ENCODE results near the gene ST3GAL5. TPM values are rescaled to one million over a fixed set of nuclear protein-coding genes. Genes with fewer than 3 reads are reported as not detected.

Gene ST3GAL5
- total and polyA plus RNA-seq, 8 donors, result 58.4 to 108 (median 93.9) TPM

- H3K4me1 ChIP-seq, result peaks cover 13 to 42% of the 10 kb centered on the region in 2 donors
- no peak overlapping the region for H3K27ac ChIP-seq
- ATAC-seq, result peak; percentile 12
Measured at GRCh38 chr2:85790499-85791188, 98.1 kb downstream of the ST3GAL5 start.

GRCh38 chr2:85790032-85790431, 98.8 kb downstream of the ST3GAL5 start:
- Histone ChIP-seq H3K36me3 (peaks cover 0 to 19% of the 10 kb centered on the region in 2 donors), H3K27ac (no peak overlapping the region), H3K27me3 (no peaks in the 10 kb centered on the region), H3K4me1 (peaks cover 18 to 42% of the 10 kb centered on the region in 2 donors), H3K4me3 (no peak overlapping the region), H3K9me3 (no peaks in the 10 kb centered on the region)
- intact Hi-C loops (cut with DNase I), result no loop called here
- TF ChIP-seq, protein P1, sequence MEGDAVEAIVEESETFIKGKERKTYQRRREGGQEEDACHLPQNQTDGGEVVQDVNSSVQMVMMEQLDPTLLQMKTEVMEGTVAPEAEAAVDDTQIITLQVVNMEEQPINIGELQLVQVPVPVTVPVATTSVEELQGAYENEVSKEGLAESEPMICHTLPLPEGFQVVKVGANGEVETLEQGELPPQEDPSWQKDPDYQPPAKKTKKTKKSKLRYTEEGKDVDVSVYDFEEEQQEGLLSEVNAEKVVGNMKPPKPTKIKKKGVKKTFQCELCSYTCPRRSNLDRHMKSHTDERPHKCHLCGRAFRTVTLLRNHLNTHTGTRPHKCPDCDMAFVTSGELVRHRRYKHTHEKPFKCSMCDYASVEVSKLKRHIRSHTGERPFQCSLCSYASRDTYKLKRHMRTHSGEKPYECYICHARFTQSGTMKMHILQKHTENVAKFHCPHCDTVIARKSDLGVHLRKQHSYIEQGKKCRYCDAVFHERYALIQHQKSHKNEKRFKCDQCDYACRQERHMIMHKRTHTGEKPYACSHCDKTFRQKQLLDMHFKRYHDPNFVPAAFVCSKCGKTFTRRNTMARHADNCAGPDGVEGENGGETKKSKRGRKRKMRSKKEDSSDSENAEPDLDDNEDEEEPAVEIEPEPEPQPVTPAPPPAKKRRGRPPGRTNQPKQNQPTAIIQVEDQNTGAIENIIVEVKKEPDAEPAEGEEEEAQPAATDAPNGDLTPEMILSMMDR (IDR thresholded peaks at IDR 0.05), result no peak
- ATAC-seq (no peak), DNase-seq (peak in 1 of 4 donors; percentile 16)

More at GRCh38 chr2:85790499-85791188, 98.1 kb downstream of the ST3GAL5 start:
- intact Hi-C loops (cut with DNase I), result no loop called here
- peaks cover 0 to 19% of the 10 kb centered on the region in 2 donors for H3K36me3 ChIP-seq
- DNase-seq, result peak in 2 of 4 donors; percentile 31 to 75
- no peaks in the 10 kb centered on the region for H3K9me3 ChIP-seq
- TF ChIP-seq, protein P1 (IDR thresholded peaks at IDR 0.05), result no peak
- H3K27me3 ChIP-seq, result no peaks in the 10 kb centered on the region
- H3K4me3 ChIP-seq, result no peak overlapping the region

DNA sequence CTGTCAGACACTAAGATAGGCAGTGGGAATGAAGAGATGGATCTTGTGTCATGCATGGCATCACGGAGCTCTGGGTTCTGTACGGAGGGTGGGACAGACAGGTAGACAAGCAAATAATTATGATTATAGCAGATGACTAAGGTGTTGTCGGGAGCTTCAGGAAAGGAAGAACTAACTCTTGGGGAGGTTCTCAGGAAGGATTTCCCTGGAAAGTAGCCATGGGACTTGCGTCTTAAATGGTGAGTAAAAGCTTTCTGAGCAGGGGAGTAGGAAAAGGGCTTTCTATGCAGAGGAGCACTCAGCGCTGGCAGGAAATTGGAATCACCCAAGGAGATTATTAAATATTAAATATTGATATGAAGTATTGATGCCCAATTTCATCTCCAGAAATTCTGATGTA, 99.5 kb downstream of the ST3GAL5 start:
- TF ChIP-seq, protein P1 (IDR thresholded peaks at IDR 0.05), result no peak
- Histone ChIP-seq H3K9me3 (no peaks in the 10 kb centered on the region), H3K27me3 (no peaks in the 10 kb centered on the region), H3K36me3 (peaks cover 0 to 19% of the 10 kb centered on the region in 2 donors), H3K27ac (no peak overlapping the region), H3K4me3 (no peak overlapping the region), H3K4me1 (peaks cover 18 to 43% of the 10 kb centered on the region in 2 donors)
- intact Hi-C loops (cut with DNase I), result no loop called here
- DNase-seq, result no peak
- no peak for ATAC-seq

GRCh38 chr2:85788603-85789002, 100.2 kb downstream of the ST3GAL5 start:
- ATAC-seq, result no peak
- TF ChIP-seq, protein P1 (IDR thresholded peaks at IDR 0.05), result no peak
- Histone ChIP-seq H3K36me3 (peaks cover 0 to 19% of the 10 kb centered on the region in 2 donors), H3K4me3 (no peak overlapping the region), H3K4me1 (peaks cover 18 to 38% of the 10 kb centered on the region in 2 donors), H3K27me3 (no peaks in the 10 kb centered on the region), H3K9me3 (no peaks in the 10 kb centered on the region), H3K27ac (no peak overlapping the region)
- peak in 2 of 4 donors; percentile 31 to 61 for DNase-seq
- intact Hi-C loops (cut with DNase I), result no loop called here

DNA sequence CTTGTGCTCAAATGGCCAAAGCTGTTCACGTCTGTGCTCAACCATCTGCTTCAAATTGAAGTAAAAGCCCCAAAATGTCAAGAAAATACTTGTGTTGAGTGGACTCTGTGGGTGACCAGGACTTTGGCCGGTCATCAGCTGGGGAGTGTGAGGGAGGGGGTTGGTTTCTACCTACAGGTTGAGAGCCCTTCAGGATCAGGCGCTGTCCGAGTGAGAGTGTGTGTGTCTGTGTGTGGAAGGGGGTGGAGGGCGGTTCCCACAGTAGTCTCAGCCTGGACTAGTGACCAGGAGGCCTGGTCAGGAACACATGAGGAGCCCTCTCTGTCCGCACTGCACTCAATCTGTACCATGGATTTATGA, 100.8 kb downstream of the ST3GAL5 start:
- Histone ChIP-seq H3K4me1 (peaks cover 17 to 36% of the 10 kb centered on the region in 2 donors), H3K36me3 (peaks cover 0 to 19% of the 10 kb centered on the region in 2 donors), H3K4me3 (no peak overlapping the region), H3K27me3 (no peaks in the 10 kb centered on the region), H3K9me3 (no peaks in the 10 kb centered on the region), H3K27ac (no peak overlapping the region)
- DNase-seq, result peak in 1 of 4 donors; percentile 29
- TF ChIP-seq, protein P1 (IDR thresholded peaks at IDR 0.05), result no peak
- intact Hi-C loops (cut with DNase I), result no loop called here
- no peak for ATAC-seq
